Measurements from ENCODE around the gene ST3GAL6.
"Not testable (repeated sequence)": the region's sequence is repeated elsewhere in the genome, so short reads cannot be mapped to it uniquely, and the experiment has no call there.

ST3GAL6 gene

GRCh38 chr3:98805571-98805970 lies 42.4 kb downstream of the ST3GAL6 start:
- no peak for DNase-seq (ENCODE audit: low spot score)

- DNase-seq (ENCODE audit: low spot score) = no peak
These were observed 43.4 kb downstream of the ST3GAL6 start for GRCh38 chr3:98806521-98806920.

GRCh38 chr3:98807011-98807410 lies 43.9 kb downstream of the ST3GAL6 start:
- DNase-seq (ENCODE audit: low spot score) = no peak

- no peak for DNase-seq (ENCODE audit: low spot score)
These were observed 44.4 kb downstream of the ST3GAL6 start for GRCh38 chr3:98807561-98807960.

GRCh38 chr3:98808071-98808470 lies 44.9 kb downstream of the ST3GAL6 start:
- no peak for DNase-seq (ENCODE audit: low spot score)

GRCh38 chr3:98809557-98809956 lies 46.4 kb downstream of the ST3GAL6 start:
- no peak for DNase-seq (ENCODE audit: low spot score)

- DNase-seq (ENCODE audit: low spot score) = no peak
These were observed 47.9 kb downstream of the ST3GAL6 start for GRCh38 chr3:98811048-98811447.

GRCh38 chr3:98812851-98813374 lies 49.8 kb downstream of the ST3GAL6 start:
- peak; percentile 23 for DNase-seq (ENCODE audit: low spot score)

GRCh38 chr3:98814817-98815420 lies 51.8 kb downstream of the ST3GAL6 start:
- no peak for DNase-seq (ENCODE audit: low spot score)

- peak; percentile 46 for DNase-seq (ENCODE audit: low spot score)
These were observed 54.5 kb downstream of the ST3GAL6 start for GRCh38 chr3:98817547-98818041.

- no peak for DNase-seq (ENCODE audit: low spot score)
These were observed 57.9 kb downstream of the ST3GAL6 start for GRCh38 chr3:98821063-98821462.

GRCh38 chr3:98823791-98824190 lies 60.7 kb downstream of the ST3GAL6 start:
- DNase-seq (ENCODE audit: low spot score) = no peak

- no peak for DNase-seq (ENCODE audit: low spot score)
These were observed 61.1 kb downstream of the ST3GAL6 start for GRCh38 chr3:98824256-98824655.

- no peak for DNase-seq (ENCODE audit: low spot score)
These were observed 63.0 kb downstream of the ST3GAL6 start for GRCh38 chr3:98826126-98826525.

GRCh38 chr3:98827221-98827920 lies 64.2 kb downstream of the ST3GAL6 start:
- no peak for DNase-seq (ENCODE audit: low spot score)

GRCh38 chr3:98829246-98829832 lies 66.2 kb downstream of the ST3GAL6 start:
- no peak for DNase-seq (ENCODE audit: low spot score)

GRCh38 chr3:98831060-98831459 lies 67.9 kb downstream of the ST3GAL6 start:
- not testable (repeated sequence) for DNase-seq (ENCODE audit: low spot score)

GRCh38 chr3:98839846-98840245 lies 76.7 kb downstream of the ST3GAL6 start:
- no peak for DNase-seq (ENCODE audit: low spot score)

- DNase-seq (ENCODE audit: low spot score) = no peak
These were observed 80.3 kb downstream of the ST3GAL6 start for GRCh38 chr3:98843266-98843959.

Data from iPS-NIHi11 (cell line).